Measurements from ENCODE around the gene FBLN2. TPM values are rescaled to one million over a fixed set of nuclear protein-coding genes. Genes with fewer than 3 reads are reported as not detected.

FBLN2 gene
- total and polyA plus RNA-seq, 7 donors, result 12.8 to 59.4 (median 24.9) TPM

GRCh38 chr3:13620281-13620680 lies 71.4 kb downstream of the FBLN2 start:
- ATAC-seq (no peak), DNase-seq (no peak)
- H3K27me3 ChIP-seq (ENCODE audit: insufficient read depth in 3 of 3, low read length in 2 of 3), result no peaks in the 10 kb centered on the region
- 77 to 83% (median 81%) methylated on average over 4 of the region's 4 CpGs for WGBS, 3 donors
- no peaks in the 10 kb centered on the region for H3K9me3 ChIP-seq
- no peaks in the 10 kb centered on the region for H3K4me1 ChIP-seq
- H3K4me3 ChIP-seq, result no peak overlapping the region
- no peaks in the 10 kb centered on the region for H3K36me3 ChIP-seq (ENCODE audit: insufficient read depth in 1 of 2, low read depth in 1 of 2)
- intact Hi-C loops (cut with DNase I), result no loop called here
- TF ChIP-seq, protein P1, sequence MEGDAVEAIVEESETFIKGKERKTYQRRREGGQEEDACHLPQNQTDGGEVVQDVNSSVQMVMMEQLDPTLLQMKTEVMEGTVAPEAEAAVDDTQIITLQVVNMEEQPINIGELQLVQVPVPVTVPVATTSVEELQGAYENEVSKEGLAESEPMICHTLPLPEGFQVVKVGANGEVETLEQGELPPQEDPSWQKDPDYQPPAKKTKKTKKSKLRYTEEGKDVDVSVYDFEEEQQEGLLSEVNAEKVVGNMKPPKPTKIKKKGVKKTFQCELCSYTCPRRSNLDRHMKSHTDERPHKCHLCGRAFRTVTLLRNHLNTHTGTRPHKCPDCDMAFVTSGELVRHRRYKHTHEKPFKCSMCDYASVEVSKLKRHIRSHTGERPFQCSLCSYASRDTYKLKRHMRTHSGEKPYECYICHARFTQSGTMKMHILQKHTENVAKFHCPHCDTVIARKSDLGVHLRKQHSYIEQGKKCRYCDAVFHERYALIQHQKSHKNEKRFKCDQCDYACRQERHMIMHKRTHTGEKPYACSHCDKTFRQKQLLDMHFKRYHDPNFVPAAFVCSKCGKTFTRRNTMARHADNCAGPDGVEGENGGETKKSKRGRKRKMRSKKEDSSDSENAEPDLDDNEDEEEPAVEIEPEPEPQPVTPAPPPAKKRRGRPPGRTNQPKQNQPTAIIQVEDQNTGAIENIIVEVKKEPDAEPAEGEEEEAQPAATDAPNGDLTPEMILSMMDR (IDR thresholded peaks at IDR 0.05), result no peak
- H3K27ac ChIP-seq, result no peak overlapping the region

GRCh38 chr3:13620776-13621365 lies 71.9 kb downstream of the FBLN2 start:
- Histone ChIP-seq H3K9me3 (no peaks in the 10 kb centered on the region), H3K4me1 (no peaks in the 10 kb centered on the region), H3K4me3 (no peak overlapping the region), H3K27ac (no peak overlapping the region), H3K27me3 (ENCODE audit: insufficient read depth in 3 of 3, low read length in 2 of 3) (no peaks in the 10 kb centered on the region), H3K36me3 (ENCODE audit: insufficient read depth in 1 of 2, low read depth in 1 of 2) (no peaks in the 10 kb centered on the region)
- intact Hi-C loops (cut with DNase I), result no loop called here
- WGBS, 3 donors, result 91 to 93% (median 92%) methylated on average over 12 of the region's 12 CpGs
- DNase-seq, result no peak
- TF ChIP-seq, protein P1 (IDR thresholded peaks at IDR 0.05), result no peak
- no peak for ATAC-seq

DNA sequence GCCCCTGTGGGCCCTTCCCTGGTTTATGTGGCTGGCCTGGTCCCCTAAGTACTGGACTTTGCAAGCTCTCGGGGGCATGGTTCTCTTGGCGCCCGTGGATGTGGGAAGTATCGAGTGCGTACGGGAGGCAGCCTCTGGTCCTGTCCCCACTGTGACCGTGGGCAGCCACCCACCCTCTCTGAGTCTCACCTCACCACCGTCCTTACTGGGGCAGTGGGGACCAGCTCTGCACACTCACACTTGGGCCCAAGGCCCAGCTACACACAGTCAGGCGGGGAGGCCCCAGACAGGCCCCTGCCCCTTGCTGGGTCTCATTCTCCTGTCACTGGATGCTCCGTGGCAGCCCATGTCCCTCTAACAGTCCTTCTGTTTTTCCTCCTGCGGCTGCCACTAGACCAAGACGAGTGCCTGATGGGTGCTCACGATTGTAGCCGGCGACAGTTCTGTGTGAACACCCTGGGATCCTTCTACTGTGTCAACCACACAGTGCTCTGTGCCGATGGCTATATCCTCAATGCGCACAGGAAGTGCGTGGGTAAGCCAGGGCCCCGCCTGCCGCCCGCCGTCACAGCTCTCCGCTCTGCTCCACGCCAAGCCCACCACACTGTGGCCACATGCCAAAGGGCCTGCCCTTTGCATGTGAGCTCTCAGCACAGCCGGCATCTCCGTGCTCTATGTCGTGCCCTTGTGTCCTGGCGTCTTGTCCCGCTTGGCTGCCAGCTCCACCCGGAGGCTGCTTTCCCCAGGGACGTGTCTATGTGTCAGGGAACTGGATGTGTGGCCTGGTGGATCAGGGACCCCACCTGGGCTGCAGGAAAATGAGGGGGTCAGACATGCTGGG lies 72.7 kb downstream of the FBLN2 start:
- no peaks in the 10 kb centered on the region for H3K9me3 ChIP-seq
- H3K27me3 ChIP-seq (ENCODE audit: insufficient read depth in 3 of 3, low read length in 2 of 3), result no peaks in the 10 kb centered on the region
- no peak overlapping the region for H3K4me3 ChIP-seq
- ATAC-seq (peak in 1 of 4 donors; percentile 19), DNase-seq (peak in 1 of 2 donors; percentile 48)
- no peaks in the 10 kb centered on the region for H3K4me1 ChIP-seq
- no peaks in the 10 kb centered on the region for H3K36me3 ChIP-seq (ENCODE audit: insufficient read depth in 1 of 2, low read depth in 1 of 2)
- intact Hi-C loops (cut with DNase I), result no loop called here
- TF ChIP-seq, protein P1 (IDR thresholded peaks at IDR 0.05), result no peak
- H3K27ac ChIP-seq, result no peak overlapping the region
- WGBS, 3 donors, result 61 to 76% (median 71%) methylated on average over 31 of the region's 31 CpGs

- no peak overlapping the region for H3K4me3 ChIP-seq
- H3K27ac ChIP-seq, result no peak overlapping the region
- H3K36me3 ChIP-seq (ENCODE audit: insufficient read depth in 1 of 2, low read depth in 1 of 2), result no peaks in the 10 kb centered on the region
- no peaks in the 10 kb centered on the region for H3K4me1 ChIP-seq
- ATAC-seq (no peak), DNase-seq (peak in 1 of 2 donors; percentile 6)
- TF ChIP-seq, protein P1 (IDR thresholded peaks at IDR 0.05), result no peak
- H3K27me3 ChIP-seq (ENCODE audit: insufficient read depth in 3 of 3, low read length in 2 of 3), result no peaks in the 10 kb centered on the region
- intact Hi-C loops (cut with DNase I), result no loop called here
- no peaks in the 10 kb centered on the region for H3K9me3 ChIP-seq
- 85 to 89% (median 88%) methylated on average over 14 to 15 of the region's 15 CpGs for WGBS, 3 donors
Measured at GRCh38 chr3:13622356-13622755, 73.4 kb downstream of the FBLN2 start.
